HEK293T (cell line): ENCODE measurements around the gene MEA1.

Source experiments
- ARNT ChIP-seq: fragments of 450-650 bp; IDR thresholded peaks from 2 replicates; pipeline ENCODE4 v1.6.1; 2017; ENCODE audit warnings: mild to moderate bottlenecking
- BHLHE40 ChIP-seq: fragments of 450-650 bp; IDR thresholded peaks from 2 replicates; pipeline ENCODE4 v1.6.1; 2016; ENCODE audit warnings: mild to moderate bottlenecking, moderate library complexity, borderline replicate concordance
- CTBP1 ChIP-seq: fragments of 450-650 bp; IDR thresholded peaks from 2 replicates; pipeline ENCODE4 v1.6.1; 2016; ENCODE audit warnings: borderline replicate concordance
- ELF4 ChIP-seq: fragments of 450-650 bp; IDR thresholded peaks from 2 replicates; pipeline ENCODE4 v1.6.1; 2017; ENCODE audit warnings: antibody characterized with exemption
- FOXK2 ChIP-seq: fragments of 450-650 bp; IDR thresholded peaks from 2 replicates; pipeline ENCODE4 v1.6.1; 2016; ENCODE audit warnings: mild to moderate bottlenecking
- FOXM1 ChIP-seq: fragments of 450-650 bp; IDR thresholded peaks from 2 replicates; pipeline ENCODE4 v1.6.1; 2017; ENCODE audit warnings: mild to moderate bottlenecking, borderline replicate concordance
- HDGF ChIP-seq: fragments of 450-650 bp; IDR thresholded peaks from 2 replicates; pipeline ENCODE4 v1.6.1; 2017; ENCODE audit warnings: antibody characterized with exemption, borderline replicate concordance
- L3MBTL2 ChIP-seq: fragments of 450-650 bp; conservative IDR thresholded peaks from 2 replicates; pipeline ENCODE4 v1.6.1; 2016; ENCODE audit warnings: mild to moderate bottlenecking
- LEF1 ChIP-seq: fragments of 450-650 bp; IDR thresholded peaks from 2 replicates; pipeline ENCODE4 v1.6.1; 2017; ENCODE audit warnings: mild to moderate bottlenecking, borderline replicate concordance
- SUZ12 ChIP-seq: fragments of 450-650 bp; IDR thresholded peaks from 2 replicates; pipeline ENCODE4 v1.6.1; 2016; ENCODE audit warnings: mild to moderate bottlenecking
- TARDBP ChIP-seq: fragments of 450-650 bp; IDR thresholded peaks from 2 replicates; pipeline ENCODE4 v1.6.1; 2016
- ZNF384 ChIP-seq: fragments of 450-650 bp; IDR thresholded peaks from 2 replicates; pipeline ENCODE4 v1.6.1; 2016
- TF ChIP-seq, protein P1 (sequence below): fragments of 450-650 bp; IDR thresholded peaks from 2 replicates; pipeline ENCODE4 v1.6.1; 2016

DNA sequence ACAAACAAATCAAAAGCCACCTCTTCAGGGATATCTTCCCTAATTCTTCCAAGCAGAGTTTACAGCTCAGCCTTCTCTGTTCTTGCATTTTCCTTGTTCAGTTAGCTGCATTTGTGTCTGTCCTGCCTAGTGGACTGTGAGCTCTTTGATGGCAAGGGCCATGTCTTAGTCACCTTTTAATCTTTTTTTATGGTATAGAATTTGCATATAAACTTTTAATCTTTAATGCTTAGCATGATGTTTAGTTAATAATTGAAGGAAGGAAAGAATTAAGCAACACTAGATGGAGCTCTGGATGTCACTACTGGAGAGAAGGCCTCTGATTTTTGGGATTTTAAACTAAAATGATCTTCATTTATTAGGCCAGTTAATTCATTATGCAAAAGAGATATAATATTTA, 17.2 kb downstream of the MEA1 start:
- no peak for TF ChIP-seq L3MBTL2
- no peak for TF ChIP-seq FOXK2
- TF ChIP-seq, protein P1, sequence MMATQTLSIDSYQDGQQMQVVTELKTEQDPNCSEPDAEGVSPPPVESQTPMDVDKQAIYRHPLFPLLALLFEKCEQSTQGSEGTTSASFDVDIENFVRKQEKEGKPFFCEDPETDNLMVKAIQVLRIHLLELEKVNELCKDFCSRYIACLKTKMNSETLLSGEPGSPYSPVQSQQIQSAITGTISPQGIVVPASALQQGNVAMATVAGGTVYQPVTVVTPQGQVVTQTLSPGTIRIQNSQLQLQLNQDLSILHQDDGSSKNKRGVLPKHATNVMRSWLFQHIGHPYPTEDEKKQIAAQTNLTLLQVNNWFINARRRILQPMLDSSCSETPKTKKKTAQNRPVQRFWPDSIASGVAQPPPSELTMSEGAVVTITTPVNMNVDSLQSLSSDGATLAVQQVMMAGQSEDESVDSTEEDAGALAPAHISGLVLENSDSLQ = no peak
- no peak for TF ChIP-seq ZNF384
- TF ChIP-seq TARDBP = no peak
- TF ChIP-seq FOXM1 = no peak
- TF ChIP-seq SUZ12 = no peak
- no peak for TF ChIP-seq BHLHE40
- TF ChIP-seq HDGF = no peak
- no peak for TF ChIP-seq LEF1
- TF ChIP-seq ELF4 = no peak
- no peak for TF ChIP-seq CTBP1
- TF ChIP-seq ARNT = no peak
